MM.1S (cell line): ENCODE results near the gene UQCC5.

ENCODE experiments used
- CTCF ChIP-seq: fragments of 300-600 bp; sonication (generic); IDR thresholded peaks from 2 replicates; pipeline ENCODE4 v1.5.1; 2016; ENCODE audit warnings: antibody characterized with exemption, low read length, mixed read lengths
- EZH2phosphoT487 ChIP-seq: fragments of 300-600 bp; sonication (generic); IDR thresholded peaks from 2 replicates; pipeline ENCODE4 v1.6.1; 2018; ENCODE audit warnings: antibody characterized with exemption, low read length

GRCh38 chr3:52498137-52499054 is 38.0 kb upstream of the UQCC5 start:
- TF ChIP-seq CTCF, result no peak
- no peak for TF ChIP-seq EZH2phosphoT487
